Astrocyte (in vitro differentiated cells and primary cell): ENCODE measurements around the gene ANKRD34A. TPM values are rescaled to one million over a fixed set of nuclear protein-coding genes. Genes with fewer than 3 reads are reported as not detected.
A peak's percentile ranks its signal among the peaks of the same experiment; 100 is the strongest.

Experiments
- DNase-seq: peaks from one replicate; pipeline ENCODE4 v3.0.0-alpha.2; 2010; ENCODE audit warnings: low read depth
- FAIRE-seq: peaks from 2 replicates; lab custom pipeline; 2011; peaks lifted over from hg19 to GRCh38; lab: Jason Lieb, UNC
- H2AFZ ChIP-seq: 2 replicates; pipeline ENCODE4 v1.6.0; 2012; ENCODE audit warnings: low read depth, low read length, inconsistent platforms
- H3K27ac ChIP-seq: 2 replicates; pipeline ENCODE4 v1.5.1; 2011; ENCODE audit warnings: low read depth, low read length, inconsistent platforms
- H3K27me3 ChIP-seq: 2 replicates; pipeline ENCODE4 v1.6.0; 2011; ENCODE audit warnings: low read length, inconsistent platforms; ENCODE audit not compliant: insufficient read depth
- H3K36me3 ChIP-seq: 2 replicates; pipeline ENCODE4 v1.5.1; 2011; ENCODE audit warnings: low read length, inconsistent platforms; ENCODE audit not compliant: insufficient read depth
- H3K4me1 ChIP-seq: 2 replicates; pipeline ENCODE4 v1.5.1; 2011; ENCODE audit warnings: low read length, inconsistent platforms; ENCODE audit not compliant: insufficient read depth
- H3K4me2 ChIP-seq: 2 replicates; pipeline ENCODE4 v1.6.0; 2012; ENCODE audit warnings: low read length, inconsistent platforms
- H3K4me3 ChIP-seq: 2 replicates; pipeline ENCODE4 v1.5.1; 2011; ENCODE audit warnings: low read depth, mild to moderate bottlenecking, low read length, inconsistent platforms; ENCODE audit not compliant: insufficient read depth
- H3K79me2 ChIP-seq: 2 replicates; pipeline ENCODE4 v1.6.0; 2012; ENCODE audit warnings: mild to moderate bottlenecking, low read length, inconsistent platforms; ENCODE audit not compliant: insufficient read depth
- H3K9ac ChIP-seq: 2 replicates; pipeline ENCODE4 v1.6.0; 2012; ENCODE audit warnings: mild to moderate bottlenecking, low read length, inconsistent platforms
- H3K9me3 ChIP-seq: 2 replicates; pipeline ENCODE4 v1.5.1; 2012; ENCODE audit warnings: low read depth, mild to moderate bottlenecking, low read length, inconsistent platforms; ENCODE audit not compliant: insufficient read depth
- H4K20me1 ChIP-seq: 2 replicates; pipeline ENCODE4 v1.6.0; 2012; ENCODE audit warnings: low read length, inconsistent platforms; ENCODE audit not compliant: insufficient read depth
- H3K27ac Mint-ChIP-seq: one replicate; pipeline ENCODE4 v1.8.0; 2021; ENCODE audit warnings: mild to moderate bottlenecking, mixed read lengths; ENCODE audit not compliant: unreplicated experiment
- H3K27me3 Mint-ChIP-seq: one replicate; pipeline ENCODE4 v1.8.0; 2021; ENCODE audit warnings: low read depth, mixed read lengths; ENCODE audit not compliant: unreplicated experiment
- H3K36me3 Mint-ChIP-seq: one replicate; pipeline ENCODE4 v1.8.0; 2021; ENCODE audit warnings: low read depth, mixed read lengths; ENCODE audit not compliant: unreplicated experiment
- H3K4me1 Mint-ChIP-seq: one replicate; pipeline ENCODE4 v1.8.0; 2021; ENCODE audit warnings: low read depth, mixed read lengths; ENCODE audit not compliant: unreplicated experiment
- H3K4me3 Mint-ChIP-seq: one replicate; pipeline ENCODE4 v1.8.0; 2021; ENCODE audit warnings: mild to moderate bottlenecking, moderate library complexity, mixed read lengths; ENCODE audit not compliant: unreplicated experiment
- H3K9me3 Mint-ChIP-seq: one replicate; pipeline ENCODE4 v1.8.0; 2021; ENCODE audit warnings: mild to moderate bottlenecking, mixed read lengths; ENCODE audit not compliant: unreplicated experiment
- CTCF ChIP-seq: IDR thresholded peaks from 2 replicates; pipeline ENCODE4 v1.5.1; 2011; ENCODE audit warnings: low read depth, mild to moderate bottlenecking, inconsistent platforms, low read length, moderate library complexity; ENCODE audit not compliant: insufficient read depth
- EZH2 ChIP-seq: IDR thresholded peaks from 2 replicates; pipeline ENCODE4 v1.6.1; 2012; ENCODE audit warnings: mild to moderate bottlenecking, low read length, inconsistent platforms; ENCODE audit not compliant: insufficient read depth
- total RNA-seq: library from RNA; stranded (reverse); gene quantifications from 2 replicates; pipeline ENCODE4 v1.2.1, GENCODE V29; 2021

Gene ANKRD34A
- total RNA-seq, 1 donor from 2014 or later: 5.8 TPM

- no peaks in the 10 kb centered on the region for H3K27me3 Mint-ChIP-seq
- Histone ChIP-seq H3K79me2 (no peaks in the 10 kb centered on the region), H3K27me3 (no peaks in the 10 kb centered on the region), H3K27ac (no peak overlapping the region), H2AFZ (no peak overlapping the region), H3K4me1 (peaks cover 12% of the 10 kb centered on the region), H3K4me2 (no peak overlapping the region), H3K4me3 (no peak overlapping the region), H3K9me3 (no peaks in the 10 kb centered on the region), H3K9ac (no peak overlapping the region), H4K20me1 (peaks cover 5% of the 10 kb centered on the region), H3K36me3 (peaks cover 5% of the 10 kb centered on the region)
- H3K36me3 Mint-ChIP-seq: peaks cover 12% of the 10 kb centered on the region
- no peaks in the 10 kb centered on the region for H3K9me3 Mint-ChIP-seq
- no peak overlapping the region for H3K27ac Mint-ChIP-seq
- TF ChIP-seq CTCF: no peak
- TF ChIP-seq EZH2: no peak
- H3K4me3 Mint-ChIP-seq: no peak overlapping the region
- DNase-seq (no peak), FAIRE-seq (no peak)
- peaks cover 23% of the 10 kb centered on the region for H3K4me1 Mint-ChIP-seq
Measured at GRCh38 chr1:145987926-145988325, 23.6 kb upstream of the ANKRD34A start.

- FAIRE-seq (no peak), DNase-seq (no peak)
- Histone ChIP-seq H3K27ac (no peak overlapping the region), H4K20me1 (no peaks in the 10 kb centered on the region), H3K4me2 (no peak overlapping the region), H3K4me1 (peaks cover 12% of the 10 kb centered on the region), H3K4me3 (no peak overlapping the region), H3K27me3 (no peaks in the 10 kb centered on the region), H3K79me2 (no peaks in the 10 kb centered on the region), H3K9ac (no peak overlapping the region), H3K9me3 (no peaks in the 10 kb centered on the region), H3K36me3 (no peaks in the 10 kb centered on the region), H2AFZ (no peak overlapping the region)
- no peak overlapping the region for H3K27ac Mint-ChIP-seq
- H3K4me3 Mint-ChIP-seq: no peak overlapping the region
- H3K4me1 Mint-ChIP-seq: peaks cover 20% of the 10 kb centered on the region
- H3K9me3 Mint-ChIP-seq: no peaks in the 10 kb centered on the region
- TF ChIP-seq EZH2: no peak
- H3K27me3 Mint-ChIP-seq: no peaks in the 10 kb centered on the region
- peaks cover 1% of the 10 kb centered on the region for H3K36me3 Mint-ChIP-seq
Measured at GRCh38 chr1:145986551-145986950, 22.2 kb upstream of the ANKRD34A start.

DNA sequence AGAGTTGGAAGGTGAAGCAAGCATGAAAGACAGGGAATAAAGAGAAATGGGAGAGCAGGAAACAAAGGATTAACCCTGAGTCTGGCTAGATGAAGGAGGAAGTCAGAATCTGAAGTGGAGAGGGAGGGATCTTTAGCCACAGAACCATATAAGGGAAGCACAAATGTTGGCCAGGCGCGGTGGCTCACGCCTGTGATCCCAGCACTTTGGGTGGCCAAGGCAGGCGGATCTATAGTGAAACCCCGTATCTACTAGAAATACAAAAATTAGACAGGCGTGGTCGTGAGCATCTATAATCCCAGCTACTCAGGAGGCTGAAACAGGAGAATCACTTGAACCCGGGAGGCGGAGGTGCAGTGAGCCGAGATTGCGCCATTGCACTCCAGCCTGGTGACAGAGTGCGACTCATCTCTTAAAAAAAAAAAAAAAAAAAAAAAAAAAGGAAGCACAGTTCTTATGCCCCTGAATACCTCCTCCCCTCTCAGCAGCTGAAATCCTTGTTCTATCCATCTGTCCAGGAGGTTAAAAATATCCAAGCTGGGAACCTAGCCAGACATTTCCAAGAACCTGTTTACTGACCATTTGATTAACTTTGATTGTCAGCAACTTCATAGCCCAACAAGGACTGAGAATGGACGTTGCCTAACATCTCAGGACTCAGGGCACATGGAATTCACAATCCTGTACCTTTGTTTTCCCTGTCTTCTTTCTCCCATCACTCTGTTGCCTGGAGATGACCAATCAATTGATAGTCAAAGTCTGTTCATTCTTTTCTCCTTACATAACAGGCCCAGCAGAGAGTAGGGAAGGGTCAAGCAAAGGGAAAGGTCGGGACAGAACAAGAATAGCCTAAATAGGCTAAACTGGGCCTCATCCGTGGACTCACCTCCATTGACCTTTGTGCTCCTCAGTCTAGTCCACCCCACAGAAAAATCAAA lies 21.4 kb upstream of the ANKRD34A start:
- H3K4me2 ChIP-seq: peak overlapping the region; percentile 50
- H3K27me3 ChIP-seq: no peaks in the 10 kb centered on the region
- H3K9ac ChIP-seq: no peak overlapping the region
- H3K9me3 Mint-ChIP-seq: no peaks in the 10 kb centered on the region
- H4K20me1 ChIP-seq: no peaks in the 10 kb centered on the region
- TF ChIP-seq EZH2: no peak
- no peak for TF ChIP-seq CTCF
- H3K4me3 ChIP-seq: no peak overlapping the region
- peak overlapping the region; percentile 75 for H3K4me3 Mint-ChIP-seq
- no peaks in the 10 kb centered on the region for H3K9me3 ChIP-seq
- H3K36me3 Mint-ChIP-seq: no peaks in the 10 kb centered on the region
- DNase-seq (peak; percentile 44), FAIRE-seq (no peak)
- H3K4me1 Mint-ChIP-seq: peaks cover 19% of the 10 kb centered on the region
- no peaks in the 10 kb centered on the region for H3K27me3 Mint-ChIP-seq
- H3K36me3 ChIP-seq: no peaks in the 10 kb centered on the region
- H2AFZ ChIP-seq: peak overlapping the region; percentile 62
- no peaks in the 10 kb centered on the region for H3K79me2 ChIP-seq
- H3K27ac ChIP-seq: no peak overlapping the region
- H3K4me1 ChIP-seq: peaks cover 12% of the 10 kb centered on the region
- H3K27ac Mint-ChIP-seq: peak overlapping the region; percentile 80
